SKM-1 treated with dmso at 0.1 percent for 144 hours (cell line): ENCODE results near the gene CHPF2.

Experiments used
- DNase-seq: peaks from one replicate; lab custom pipeline; 2025; ENCODE audit not compliant: unreplicated experiment; lab: John Stamatoyannopoulos, UW

CHPF2 gene

DNA sequence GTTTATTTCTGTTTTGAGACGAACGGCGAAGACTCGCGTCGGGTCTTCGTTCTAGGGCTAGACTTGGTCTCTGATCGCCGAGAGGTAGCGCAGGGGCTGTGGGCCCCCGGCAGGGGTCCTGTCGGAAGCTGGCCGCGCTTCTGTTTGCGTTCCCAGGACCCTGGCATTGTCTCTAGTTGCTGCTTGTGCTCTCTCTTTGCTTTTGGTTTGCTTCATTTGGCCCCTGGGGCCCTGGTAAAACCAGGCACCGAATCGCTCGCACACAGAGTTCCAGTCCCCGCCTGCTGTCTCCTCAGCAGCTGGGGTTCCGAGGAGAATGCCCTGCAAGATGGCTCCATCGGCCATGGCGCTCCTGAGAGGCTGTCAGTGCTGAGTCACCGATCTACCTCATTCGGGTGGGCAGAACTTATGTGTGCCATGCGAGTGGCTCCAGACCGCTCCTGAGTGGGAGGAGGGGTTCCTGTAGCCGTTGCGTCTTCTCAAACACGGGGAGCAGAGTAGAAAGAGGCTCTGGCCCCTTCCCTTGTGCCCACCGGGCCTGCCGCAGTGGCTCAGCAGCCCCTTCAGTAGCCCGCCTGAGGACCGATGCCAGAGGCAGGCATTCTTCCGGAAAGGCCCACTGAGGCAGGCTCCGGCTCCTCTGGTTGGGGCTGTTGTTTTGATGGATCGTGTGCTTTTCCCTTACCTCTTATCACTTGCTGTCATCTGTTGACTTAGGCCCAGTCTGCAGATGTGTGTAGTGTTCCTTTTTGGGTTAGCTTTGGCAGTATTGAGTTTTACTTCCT, 826 bp downstream of the CHPF2 start:
- DNase-seq = no peak

GRCh38 chr7:151233804-151234203, 1.5 kb downstream of the CHPF2 start:
- no peak for DNase-seq

- DNase-seq = no peak
Observed at GRCh38 chr7:151235091-151235787, 3.0 kb downstream of the CHPF2 start.

DNA sequence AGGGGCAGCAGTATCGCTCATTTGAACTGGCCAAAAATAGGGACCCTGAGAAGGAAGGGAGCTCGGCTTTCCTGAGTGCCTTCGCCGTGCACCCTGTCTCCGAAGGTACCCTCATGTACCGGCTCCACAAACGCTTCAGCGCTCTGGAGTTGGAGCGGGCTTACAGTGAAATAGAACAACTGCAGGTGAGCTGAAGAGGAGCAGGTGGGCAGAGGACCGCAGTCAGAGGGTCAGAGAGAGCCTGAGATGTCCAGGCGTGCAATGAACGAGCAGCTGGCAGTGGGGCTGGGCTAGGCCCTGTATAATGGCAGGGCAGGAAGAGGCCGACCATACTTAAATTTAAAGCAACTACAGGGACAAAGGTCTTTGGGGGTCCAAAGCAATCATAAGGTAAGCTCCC, 4.1 kb downstream of the CHPF2 start:
- no peak for DNase-seq

DNA sequence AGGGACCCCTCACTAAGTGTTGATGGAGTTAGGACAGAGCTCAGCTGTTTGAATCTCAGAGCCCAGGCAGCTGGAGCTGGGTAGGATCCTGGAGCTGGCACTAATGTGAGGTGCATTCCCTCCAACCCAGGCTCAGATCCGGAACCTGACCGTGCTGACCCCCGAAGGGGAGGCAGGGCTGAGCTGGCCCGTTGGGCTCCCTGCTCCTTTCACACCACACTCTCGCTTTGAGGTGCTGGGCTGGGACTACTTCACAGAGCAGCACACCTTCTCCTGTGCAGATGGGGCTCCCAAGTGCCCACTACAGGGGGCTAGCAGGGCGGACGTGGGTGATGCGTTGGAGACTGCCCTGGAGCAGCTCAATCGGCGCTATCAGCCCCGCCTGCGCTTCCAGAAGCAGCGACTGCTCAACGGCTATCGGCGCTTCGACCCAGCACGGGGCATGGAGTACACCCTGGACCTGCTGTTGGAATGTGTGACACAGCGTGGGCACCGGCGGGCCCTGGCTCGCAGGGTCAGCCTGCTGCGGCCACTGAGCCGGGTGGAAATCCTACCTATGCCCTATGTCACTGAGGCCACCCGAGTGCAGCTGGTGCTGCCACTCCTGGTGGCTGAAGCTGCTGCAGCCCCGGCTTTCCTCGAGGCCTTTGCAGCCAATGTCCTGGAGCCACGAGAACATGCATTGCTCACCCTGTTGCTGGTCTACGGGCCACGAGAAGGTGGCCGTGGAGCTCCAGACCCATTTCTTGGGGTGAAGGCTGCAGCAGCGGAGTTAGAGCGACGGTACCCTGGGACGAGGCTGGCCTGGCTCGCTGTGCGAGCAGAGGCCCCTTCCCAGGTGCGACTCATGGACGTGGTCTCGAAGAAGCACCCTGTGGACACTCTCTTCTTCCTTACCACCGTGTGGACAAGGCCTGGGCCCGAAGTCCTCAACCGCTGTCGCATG, 5.2 kb downstream of the CHPF2 start:
- no peak for DNase-seq

GRCh38 chr7:151238190-151238810, 6.0 kb downstream of the CHPF2 start:
- no peak for DNase-seq

DNA sequence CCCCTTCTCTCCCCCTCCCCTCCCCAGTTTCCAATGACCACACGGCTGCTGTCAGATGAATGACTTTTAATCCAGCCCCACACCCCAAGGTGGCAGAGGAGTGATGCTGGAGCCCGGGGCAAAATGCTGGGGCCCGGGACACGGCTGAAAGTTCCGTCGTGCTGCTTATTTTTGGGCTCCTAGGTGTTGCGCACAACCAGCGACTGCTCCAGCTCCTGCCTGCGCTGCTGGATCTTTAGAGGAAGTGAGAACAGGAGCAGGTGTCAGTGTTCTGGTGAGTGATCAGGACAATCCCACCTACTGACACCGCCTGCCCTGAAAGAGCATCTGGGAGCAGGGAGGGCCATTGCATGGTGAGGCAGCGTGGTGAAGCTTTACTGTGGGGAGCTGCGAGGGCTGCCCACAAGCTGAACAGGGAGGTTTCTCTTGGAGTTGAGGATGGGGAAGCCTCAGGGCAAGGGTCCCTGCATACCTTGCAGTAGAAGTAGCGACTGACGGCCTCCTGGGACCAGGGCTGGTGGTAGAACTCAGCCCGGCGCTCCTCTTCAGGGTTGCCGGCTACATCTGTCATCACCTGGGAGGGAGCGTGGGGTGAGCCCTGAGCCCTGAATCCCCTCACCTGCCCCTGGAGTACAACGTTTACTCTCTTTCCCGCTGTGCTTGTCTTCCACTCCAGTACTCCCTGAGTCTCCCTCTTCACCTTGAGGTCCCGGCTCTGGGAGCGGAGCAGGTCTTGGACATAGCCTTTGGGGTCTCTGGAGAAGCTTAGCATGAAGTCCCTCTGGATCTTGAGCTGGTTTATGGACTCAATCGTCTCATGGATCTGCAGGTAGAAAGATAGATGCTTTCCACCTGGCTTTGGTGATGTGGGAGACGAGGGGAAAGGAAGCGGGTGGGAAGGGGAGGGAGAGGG, 6.9 kb downstream of the CHPF2 start:
- DNase-seq = no peak

GRCh38 chr7:151239837-151240459, 7.7 kb downstream of the CHPF2 start:
- no peak for DNase-seq

- no peak for DNase-seq
Observed at GRCh38 chr7:151240536-151240935, 8.3 kb downstream of the CHPF2 start.

GRCh38 chr7:151240942-151241754, 8.9 kb downstream of the CHPF2 start:
- DNase-seq = no peak

GRCh38 chr7:151241755-151242096, 9.4 kb downstream of the CHPF2 start:
- DNase-seq = no peak

GRCh38 chr7:151242159-151243044, 10.1 kb downstream of the CHPF2 start:
- no peak for DNase-seq

- no peak for DNase-seq
Observed at GRCh38 chr7:151243045-151243349, 10.7 kb downstream of the CHPF2 start.

DNA sequence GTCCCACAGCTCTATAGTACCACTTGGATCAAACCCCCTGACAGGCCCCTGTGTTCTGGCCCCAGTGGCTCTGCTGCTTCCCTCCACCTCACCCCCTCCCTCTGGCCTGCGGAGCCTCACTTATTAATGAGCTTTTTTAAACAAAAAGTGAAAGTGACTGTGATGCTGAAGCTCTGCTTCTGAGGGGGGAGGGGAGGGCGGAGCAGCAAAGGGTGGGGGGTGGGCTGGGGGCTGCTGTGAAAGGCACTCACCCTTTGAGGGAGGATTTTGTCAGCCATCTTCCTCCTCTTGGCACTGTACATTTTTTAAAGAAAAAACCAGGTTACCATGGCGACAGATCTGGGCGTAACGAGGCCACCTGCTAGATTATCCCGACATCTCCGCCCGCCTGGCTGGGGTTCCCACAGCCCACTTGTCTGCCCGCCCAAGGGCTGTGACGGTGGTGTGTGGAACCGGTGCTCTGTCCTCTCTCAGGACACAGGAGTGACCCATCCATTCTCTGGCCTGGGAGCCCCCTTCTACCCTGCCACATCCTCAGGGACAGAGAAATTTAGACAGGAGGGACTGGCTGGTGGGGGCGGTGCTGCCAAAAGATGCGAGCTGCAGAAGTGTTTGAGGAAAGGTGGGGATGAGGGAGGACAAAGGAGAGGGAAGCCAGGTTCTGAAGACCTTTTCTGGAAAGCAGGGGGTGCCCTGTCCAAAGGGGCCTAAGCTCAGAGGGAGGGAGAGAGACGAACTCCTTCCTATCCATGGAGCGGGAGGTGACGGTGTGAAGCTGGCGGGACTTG, 11.3 kb downstream of the CHPF2 start:
- no peak for DNase-seq

DNA sequence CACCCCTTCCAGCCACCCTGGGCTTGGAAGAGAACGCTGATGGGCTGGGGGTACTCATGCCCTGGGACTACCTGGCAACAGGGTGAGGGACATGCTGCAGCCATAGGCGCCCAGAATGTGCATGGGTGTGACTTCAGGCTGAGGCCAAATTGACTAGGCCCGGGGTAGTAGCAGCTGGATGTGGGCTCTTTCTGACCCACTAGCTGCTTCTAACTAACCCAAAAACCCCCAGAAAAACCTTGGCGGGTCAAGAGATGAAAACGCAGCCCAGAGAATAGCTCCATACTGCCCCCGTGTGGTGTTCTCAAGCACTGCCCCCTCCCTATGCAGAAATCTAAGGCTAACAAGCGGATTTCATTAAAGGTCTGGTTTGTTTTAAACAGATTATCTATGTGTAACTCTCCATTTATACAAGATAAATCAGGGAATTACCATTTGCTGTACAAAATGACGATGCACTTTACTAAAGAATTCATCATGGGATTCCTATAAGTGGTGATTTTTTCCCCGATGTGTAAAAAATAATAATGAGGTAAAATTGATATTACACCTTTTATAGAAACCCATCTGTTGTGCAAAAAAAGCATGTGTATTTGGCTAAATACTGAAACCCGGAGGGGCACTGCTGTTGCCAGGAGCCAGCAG, 12.0 kb downstream of the CHPF2 start:
- DNase-seq = peak; percentile 14

- DNase-seq = no peak
Observed at GRCh38 chr7:151244841-151245346, 12.6 kb downstream of the CHPF2 start.
